SW480 (cell line): ENCODE measurements around the gene TDP1.
A peak's percentile ranks its signal among the peaks of the same experiment; 100 is the strongest.
"Not testable (repeated sequence)": the region's sequence is repeated elsewhere in the genome, so short reads cannot be mapped to it uniquely, and the experiment has no call there.

Source experiments
- DNase-seq: peaks from one replicate; pipeline ENCODE4 v3.0.0-alpha.2; 2016; ENCODE audit warnings: low spot score

The TDP1 gene

DNA sequence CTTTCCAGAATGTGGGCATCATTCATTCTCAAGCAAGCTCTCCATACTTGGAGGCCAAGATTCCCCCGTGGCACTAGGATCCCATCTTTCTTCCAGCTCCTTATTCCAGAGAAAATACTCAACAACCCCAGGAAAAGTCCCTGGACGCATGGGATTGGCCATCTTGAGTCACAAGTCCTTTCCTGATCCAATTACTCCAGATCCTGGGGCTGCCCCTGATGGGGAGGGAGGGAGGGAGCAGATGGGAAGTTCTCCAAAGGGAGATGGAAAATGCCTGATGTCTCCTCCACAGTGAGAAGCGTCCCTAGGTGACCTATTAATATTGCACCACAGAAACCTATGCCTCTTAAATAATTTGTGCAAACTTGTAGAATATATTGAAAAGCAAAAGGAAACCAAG lies 93.7 kb downstream of the TDP1 start:
- DNase-seq, result no peak

DNA sequence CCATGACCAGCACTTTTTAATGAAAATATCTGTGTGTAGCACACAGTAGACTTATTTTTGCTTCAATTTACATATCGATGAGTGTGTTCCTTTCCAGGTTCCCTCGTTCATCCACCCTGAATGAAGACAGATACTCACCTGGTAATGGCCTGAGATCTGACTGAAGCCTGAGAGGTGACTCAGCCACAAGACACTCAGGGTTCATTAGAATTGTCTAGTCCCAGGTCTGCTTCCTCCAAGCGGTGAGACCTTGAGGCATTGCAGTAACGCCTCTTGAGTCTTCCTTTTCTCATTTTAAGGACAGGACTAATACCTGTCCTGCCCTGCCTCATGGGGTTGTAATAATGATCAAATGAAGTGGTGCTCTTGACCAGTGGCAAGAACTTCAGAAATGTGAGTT lies 94.5 kb downstream of the TDP1 start:
- no peak for DNase-seq

DNA sequence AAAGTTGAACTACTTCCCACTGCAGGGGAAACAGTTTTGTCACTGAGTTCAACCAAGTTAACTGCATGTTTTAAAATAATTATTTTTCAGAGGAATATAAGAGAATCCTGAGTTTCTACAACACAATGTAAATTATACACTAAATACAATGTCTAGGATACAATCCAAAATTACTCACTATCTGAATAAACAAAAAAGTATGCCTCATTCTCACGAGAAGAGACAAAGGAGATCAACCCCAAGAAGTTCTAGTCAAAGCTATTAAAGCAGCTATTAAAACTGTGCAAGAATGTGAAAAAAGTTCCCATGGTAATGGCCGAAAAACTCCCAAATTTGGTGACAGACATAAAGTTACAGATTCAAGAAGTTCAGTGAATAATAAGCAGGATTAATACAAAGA lies 97.3 kb downstream of the TDP1 start:
- no peak for DNase-seq

DNA sequence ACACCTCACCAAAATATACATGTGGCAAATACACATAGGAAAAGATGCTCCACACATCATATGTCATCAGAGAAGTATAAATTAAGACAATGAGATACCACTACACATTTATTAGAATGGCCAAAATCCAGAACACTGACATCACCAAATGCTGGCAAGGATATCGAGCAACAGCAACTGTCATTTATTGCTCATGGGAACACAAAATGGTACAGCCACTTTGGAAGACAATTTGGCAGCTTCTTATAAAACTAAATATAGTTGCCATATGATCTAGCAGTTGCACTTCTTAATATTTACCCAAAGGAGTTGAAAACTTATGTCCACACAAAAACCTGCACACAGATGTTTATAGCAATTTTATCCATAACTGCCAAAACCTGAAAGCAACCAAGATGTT lies 99.1 kb downstream of the TDP1 start:
- no peak for DNase-seq

DNA sequence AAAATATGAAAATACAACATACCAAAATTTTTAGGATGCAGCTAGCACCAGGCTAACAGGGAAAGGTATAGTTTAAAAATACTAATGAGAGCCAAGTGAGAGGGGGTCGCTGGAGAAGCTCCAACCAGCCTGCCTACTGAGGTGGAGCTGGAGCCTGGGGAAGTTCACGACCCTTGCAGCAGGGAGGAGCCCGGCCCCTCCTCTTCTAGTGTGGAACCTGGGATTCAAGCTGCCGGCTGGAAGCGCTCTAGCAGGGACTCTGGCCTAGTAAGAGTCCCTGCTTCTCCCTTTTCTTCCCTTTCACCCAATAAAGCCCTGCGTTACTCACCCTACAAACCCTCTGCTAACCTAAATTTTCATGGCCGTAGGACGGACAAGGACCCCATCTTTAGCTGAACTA lies 101.1 kb downstream of the TDP1 start:
- no peak for DNase-seq

DNA sequence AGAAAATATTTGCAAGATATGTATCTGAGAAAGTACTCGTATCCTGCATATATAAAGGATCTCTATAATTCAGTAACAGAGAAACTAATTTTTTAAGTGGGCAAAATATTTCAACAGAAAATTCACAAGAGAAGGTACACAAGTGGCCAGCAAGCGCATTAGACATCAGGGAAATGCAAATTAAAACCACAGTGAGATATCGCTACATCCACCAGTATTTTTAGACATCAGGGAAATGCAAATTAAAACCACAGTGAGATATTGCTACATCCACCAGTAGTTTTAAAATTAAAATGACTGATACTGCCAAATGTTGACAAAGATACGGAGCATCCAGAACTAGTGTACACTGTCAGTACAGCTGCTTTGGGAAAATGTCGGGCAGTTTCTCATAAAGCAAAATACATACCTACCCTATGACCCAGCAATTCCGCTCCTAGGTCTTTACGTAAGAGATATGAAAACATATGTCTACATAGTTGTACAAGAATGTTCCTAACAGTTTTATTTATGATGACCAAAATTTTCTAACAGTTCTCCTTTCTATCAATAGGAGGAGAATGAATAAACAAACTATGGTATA lies 103.2 kb downstream of the TDP1 start:
- no peak for DNase-seq

DNA sequence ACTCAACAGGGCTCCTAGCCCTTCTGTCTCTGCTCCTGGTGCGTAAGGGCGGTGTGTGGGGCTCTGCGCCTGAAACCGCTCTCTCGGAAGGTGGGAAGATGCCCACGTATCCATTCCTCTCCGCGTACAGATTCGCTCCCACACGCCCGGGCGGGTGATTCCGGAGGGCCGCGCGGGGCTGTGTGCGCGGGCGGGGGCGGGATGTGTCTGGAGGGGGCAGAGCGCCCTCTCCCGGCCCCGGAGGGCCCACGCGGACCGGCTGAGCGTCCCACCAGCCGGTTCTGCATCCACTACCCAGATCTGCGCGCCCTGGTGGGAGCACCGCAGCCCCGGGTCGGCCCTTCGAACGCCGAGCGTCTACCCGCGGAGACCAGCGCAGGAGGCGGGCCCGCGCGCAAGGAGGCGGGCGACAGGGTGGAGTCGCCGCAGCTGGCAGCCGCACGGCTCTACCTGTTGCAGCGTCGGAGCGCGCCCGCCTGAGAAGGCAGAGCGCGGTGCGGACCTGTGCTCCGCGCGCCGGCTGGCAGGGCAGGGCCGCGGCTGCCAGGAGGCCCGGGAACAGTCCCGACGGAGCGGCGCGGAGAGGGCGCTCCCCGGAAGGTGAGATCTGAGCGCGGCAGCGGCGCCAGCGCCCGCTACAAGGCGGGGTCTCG lies 104.7 kb downstream of the TDP1 start:
- peak; percentile 82 for DNase-seq

DNA sequence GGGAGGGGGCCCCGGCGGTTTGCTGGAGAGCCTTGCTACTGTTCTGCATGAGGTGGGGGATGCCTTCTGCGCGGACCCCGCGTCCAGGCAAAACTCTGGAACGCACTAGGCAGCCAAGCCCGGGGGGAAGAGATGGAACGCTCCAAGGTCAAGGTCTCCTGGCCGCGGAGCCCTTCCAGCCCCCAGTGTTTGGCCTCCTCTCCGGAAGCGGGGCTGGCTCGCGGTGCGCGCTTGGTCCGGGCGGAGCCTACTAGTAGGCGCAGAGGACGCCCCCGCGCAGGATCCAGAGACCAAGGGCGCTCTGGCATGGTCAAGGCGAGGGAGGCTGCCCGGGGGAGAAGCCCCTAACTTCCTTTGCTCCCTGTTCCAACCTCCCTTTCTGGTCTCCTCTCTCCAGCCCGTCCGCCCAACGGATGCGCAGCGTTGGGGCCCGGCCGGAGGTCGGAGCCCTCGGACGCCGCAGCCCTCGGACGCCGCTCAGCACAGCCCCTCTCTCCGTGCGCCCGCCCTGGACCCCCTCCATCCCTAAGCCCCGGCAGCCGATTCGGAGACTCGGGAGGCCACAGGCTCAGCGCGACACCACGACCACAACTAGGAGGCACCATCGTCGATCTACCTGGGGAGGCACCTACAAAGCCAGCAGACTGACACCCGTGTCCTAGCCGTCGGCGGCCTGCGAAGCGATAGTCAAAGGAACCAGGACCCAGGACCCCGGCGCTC lies 105.4 kb downstream of the TDP1 start:
- DNase-seq, result peak; percentile 17

DNA sequence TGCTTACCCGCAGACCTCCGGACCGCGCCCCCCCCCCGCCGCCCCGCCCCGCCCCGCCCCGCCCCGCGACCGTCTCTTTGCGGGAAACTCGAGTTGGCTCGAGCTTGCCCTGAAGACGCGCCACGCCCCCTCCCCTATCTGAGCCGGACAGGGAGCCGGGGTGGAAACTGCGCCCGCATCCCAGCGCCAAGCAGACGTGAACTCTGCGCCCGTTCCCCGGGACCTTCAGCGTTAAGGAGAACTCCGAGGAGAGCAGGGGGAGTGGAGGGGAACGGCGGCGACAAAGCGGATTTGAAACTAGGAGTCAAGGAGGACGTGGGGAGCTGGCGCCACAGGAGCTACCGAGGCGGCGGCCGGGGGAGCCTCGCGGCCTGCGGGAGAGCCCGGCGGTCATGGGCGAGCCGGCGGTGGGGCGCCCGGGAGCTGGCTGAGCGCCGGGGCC lies 106.0 kb downstream of the TDP1 start, which contains the start of gene KCNK13:
Gene KCNK13, plus strand, starts transcription at position 310 of the 442 bp plus-strand sequence. CDS start 212 bp downstream, outside the sequence.
- DNase-seq, result peak; percentile 48

DNA sequence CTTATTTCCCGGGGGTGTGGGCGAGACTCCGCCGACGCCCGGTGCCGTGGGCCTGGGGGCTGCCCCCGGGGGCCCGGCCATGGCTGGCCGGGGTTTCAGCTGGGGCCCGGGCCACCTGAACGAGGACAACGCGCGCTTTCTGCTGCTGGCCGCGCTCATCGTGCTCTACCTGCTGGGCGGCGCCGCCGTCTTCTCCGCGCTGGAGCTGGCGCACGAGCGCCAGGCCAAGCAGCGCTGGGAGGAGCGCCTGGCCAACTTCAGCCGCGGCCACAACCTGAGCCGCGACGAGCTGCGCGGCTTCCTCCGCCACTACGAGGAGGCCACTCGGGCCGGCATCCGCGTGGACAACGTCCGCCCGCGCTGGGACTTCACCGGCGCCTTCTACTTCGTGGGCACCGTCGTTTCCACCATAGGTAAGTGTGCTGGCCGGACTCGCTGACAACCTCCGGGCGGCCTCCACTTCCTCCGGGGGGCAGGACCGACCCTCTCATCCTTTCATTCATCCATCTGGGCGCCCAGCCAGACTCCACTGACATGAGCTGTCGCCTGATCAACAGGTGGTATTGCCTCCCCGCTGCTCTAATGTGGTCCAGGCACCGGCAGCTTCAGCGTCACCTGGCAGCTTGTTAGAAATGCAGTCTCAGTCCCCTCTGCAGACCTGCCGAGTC lies 106.5 kb downstream of the TDP1 start:
- DNase-seq, result peak; percentile 47

DNA sequence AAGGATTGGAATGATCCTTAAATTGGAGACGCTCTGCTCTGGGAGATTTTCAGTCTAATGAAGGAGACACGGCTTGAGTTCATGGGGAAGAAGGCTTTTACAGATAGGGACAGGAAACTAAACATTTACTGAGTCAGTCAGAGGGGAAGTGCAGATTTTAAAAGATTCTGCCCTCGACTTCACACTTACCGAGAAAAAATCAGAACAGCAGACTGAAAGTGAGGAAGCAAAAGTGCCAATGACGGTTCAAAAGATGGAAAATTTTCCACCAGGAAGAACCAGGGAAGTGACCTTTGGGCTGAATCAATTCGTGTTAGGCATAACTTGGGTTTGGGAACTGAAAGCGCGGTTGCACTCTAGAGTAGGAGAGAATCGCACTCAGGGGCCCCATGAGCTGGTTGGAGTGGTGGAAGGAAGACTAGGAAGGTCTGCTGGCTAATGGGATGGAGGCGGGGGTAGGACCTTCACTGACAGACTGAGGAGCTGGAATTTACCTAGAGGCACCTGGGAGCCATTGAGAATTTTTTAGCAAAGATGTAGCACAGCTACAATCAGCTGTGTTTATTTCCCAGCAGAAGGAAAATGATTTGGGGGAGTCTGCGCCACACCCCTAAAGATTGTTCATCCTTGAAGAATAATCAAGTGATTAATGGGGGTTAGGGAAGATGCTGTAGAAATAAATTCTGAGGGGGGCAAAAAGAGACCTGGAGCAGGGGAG lies 107.3 kb downstream of the TDP1 start:
- no peak for DNase-seq

DNA sequence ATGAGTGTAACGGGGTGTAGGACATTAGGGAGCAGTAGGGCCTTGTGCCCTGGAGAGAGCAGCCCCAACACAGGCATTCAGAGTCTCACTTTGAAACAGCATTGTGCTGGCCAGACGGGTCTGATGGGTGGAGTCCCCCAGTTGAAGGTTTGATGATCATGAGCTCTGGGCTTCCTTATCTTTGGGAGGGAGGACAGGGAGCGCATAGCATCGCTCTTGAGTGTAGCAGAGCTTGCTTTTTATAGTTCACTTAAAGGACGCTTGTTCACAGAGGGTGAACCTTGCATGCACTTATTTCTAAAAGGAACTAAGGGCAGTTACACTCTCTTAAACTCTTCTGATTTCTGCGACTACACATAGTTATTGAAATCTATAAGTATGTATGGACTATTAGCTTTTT lies 116.6 kb downstream of the TDP1 start:
- no peak for DNase-seq

DNA sequence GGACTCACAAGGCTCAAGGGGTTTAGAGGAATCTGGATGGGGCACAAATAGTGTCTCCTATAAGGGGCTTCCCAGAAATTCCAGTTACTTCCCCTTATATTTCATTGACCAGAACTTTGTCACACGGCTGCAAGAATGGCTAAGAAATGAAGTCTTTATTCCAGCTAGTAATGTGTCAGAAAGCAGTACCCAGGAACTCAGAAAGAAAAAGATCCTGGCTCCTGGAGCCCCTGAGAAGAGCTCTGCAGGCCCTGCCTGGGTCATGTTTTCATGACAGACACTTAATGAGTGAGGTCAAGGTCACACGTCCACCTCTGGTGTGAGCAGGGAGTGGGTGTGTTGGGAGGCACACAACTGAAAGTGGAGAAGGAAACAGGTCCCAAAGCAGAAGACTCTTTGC lies 123.8 kb downstream of the TDP1 start:
- no peak for DNase-seq

DNA sequence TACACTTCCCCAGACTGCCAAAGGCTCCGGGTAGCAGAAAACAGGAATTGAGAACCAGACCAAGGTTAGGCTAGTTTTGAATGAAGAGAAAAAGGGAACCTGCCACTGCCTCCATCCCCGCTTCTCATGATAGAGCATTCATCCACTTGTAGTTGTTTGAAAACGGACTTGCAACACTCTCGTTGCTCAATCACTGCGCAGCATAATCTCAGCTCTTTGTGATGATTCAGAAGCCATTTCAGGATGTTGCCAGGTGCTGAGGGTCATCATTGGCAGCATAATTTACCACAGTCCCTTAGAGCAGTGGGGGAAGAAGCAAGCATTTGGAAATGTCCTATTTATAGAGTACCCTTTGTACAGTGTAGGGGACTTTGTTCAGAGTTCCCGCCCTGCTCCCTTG lies 131.7 kb downstream of the TDP1 start:
- peak; percentile 11 for DNase-seq

DNA sequence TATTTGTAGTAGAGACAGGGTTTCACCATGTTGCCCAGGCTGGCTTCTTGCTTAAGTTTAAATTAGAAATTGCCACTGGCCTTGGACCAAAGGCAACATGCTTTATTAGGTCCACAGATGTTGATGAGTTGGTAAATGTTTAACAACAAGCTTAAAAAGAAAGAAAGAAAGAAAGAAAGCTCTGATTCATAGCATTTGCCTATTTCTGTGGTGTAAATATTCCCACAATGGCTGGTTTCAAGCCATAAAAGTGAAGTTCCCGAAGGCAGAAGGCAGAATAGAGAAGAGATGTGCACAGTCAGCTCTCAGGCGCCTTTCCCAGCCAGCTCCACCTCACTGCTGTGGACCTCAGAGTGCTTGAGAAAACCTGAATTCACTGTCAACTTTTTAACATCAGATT lies 132.4 kb downstream of the TDP1 start:
- no peak for DNase-seq

DNA sequence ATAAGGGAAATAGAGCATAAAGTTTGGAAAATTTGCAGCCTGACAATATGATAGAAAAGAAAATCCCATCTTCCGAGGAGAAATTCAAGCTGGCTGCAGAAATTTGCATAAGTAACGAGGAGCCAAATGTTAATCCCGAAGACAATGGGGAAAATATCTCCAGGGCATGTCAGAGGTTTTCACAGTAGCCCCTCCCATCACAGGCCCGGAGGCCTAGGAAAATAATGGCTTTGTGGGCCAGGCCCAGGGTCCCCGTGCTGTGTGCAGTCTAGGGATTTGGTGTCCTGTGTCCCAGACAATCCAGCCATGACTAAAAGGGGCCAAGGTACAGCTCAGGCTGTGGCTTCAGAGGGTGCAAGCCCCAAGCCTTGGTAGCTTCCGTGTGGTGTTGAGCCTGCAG lies 133.8 kb downstream of the TDP1 start:
- not testable (repeated sequence) for DNase-seq

DNA sequence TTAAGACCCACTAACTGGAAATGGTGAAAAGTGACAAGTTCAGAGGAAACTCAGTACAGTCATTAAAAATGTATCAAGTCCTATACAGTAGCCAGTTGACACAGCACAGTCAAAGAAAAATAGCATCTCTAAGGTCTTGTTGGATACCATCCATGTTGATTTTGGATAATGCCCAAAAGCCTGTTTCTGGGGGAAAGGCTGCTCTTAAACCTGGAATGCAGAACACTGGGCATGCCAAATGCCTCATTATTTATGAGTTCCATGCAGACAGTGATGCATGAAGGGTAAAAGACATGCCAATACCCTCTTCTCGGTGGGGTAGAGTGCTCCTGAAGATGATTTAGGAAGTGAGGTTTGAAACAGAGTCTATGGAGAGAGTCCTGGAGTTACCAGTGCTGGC lies 135.7 kb downstream of the TDP1 start:
- no peak for DNase-seq

DNA sequence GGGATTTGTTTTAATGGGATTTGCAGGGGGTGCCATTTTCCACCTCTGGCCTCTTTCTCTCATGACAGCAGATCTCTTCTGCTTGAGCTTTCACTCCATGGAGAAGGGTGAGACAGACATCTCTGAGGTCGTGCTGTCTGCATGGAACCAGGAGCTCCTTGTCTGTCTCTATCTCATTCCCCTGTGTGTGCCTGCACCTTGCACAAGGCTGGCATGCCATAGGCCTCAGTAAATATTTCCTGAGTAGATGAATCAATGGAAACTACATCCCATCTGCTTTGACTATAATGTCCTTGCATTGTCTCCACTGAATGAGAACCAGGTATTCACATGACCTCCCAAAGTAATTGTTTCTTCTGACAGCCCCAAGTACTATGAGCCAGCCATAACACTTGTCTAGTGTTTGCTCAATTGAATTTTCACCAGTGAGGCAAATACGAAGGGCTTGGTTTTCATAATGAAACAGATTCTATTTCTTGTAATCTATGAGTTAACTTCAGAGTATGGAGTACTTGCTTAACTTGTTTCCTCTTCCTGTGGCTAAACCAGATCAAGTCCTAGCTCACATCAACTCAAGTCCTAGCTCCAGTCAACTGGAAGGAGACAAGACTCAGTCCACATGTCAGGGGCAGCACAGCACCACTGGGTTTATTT lies 138.3 kb downstream of the TDP1 start:
- DNase-seq, result no peak
